A549 treated with CpdA at 1 μM for 4 hours (cell line): ENCODE measurements around the gene ARF6. TPM values are rescaled to one million over a fixed set of nuclear protein-coding genes. Genes with fewer than 3 reads are reported as not detected.

Source experiments
- total RNA-seq: library from RNA; stranded (reverse); fragments of 200-300 nt; extraction: Qiagen RNA extraction; gene quantifications from 5 replicates; pipeline ENCODE4 v1.2.3, GENCODE V29; 2022; ENCODE audit warnings: low read depth

ARF6 gene
- 63.1 to 66.8 TPM (median 65.6 TPM) in 5 replicates for total RNA-seq

GRCh38 chr14:49892636-49893308 is at the start of gene ARF6:
Gene ARF6 (plus strand): TSS chr14:49893082. CDS start chr14:49893737, 655 bp downstream.

GRCh38 chr14:49852301-49853157 is 40.4 kb upstream of the ARF6 start, which contains the start of gene NEMF:
Gene NEMF (minus strand): TSS chr14:49852788. CDS start chr14:49852753, 35 bp downstream.

Other genes with a start within 250 kb of the ARF6 start
- 11.5 to 15.9 TPM (median 13.9 TPM) in 5 replicates for gene POLE2, start 204.9 kb upstream of the ARF6 start, total RNA-seq
- 0.25 to 0.50 TPM (median 0.28 TPM) in 5 replicates for gene KLHDC1, start 200.0 kb upstream of the ARF6 start, total RNA-seq
- 28.3 to 34.5 TPM (median 33.5 TPM) in 5 replicates for gene KLHDC2, start 124.9 kb upstream of the ARF6 start, total RNA-seq
- gene NEMF, start 40.3 kb upstream of the ARF6 start, total RNA-seq = 29.8 to 45.7 TPM (median 36.8 TPM) in 5 replicates
- gene VCPKMT, start 223.5 kb downstream of the ARF6 start, total RNA-seq = 8.2 to 9.8 TPM (median 8.8 TPM) in 5 replicates